Endothelial cell of umbilical vein (primary cell): ENCODE measurements around the gene HUWE1.

ENCODE experiments used
- CTCF ChIP-seq, 2 donors: IDR thresholded peaks; 1 replicate in 1 of 2; 2 replicates in 1 of 2; pipeline ENCODE4 v1.5.1; 2011; ENCODE audit warnings: low read length in 2 of 2, mild to moderate bottlenecking in 2 of 2, moderate library complexity in 2 of 2, control low read depth in 1 of 2, inconsistent platforms in 1 of 2, low read depth in 1 of 2; ENCODE audit not compliant: insufficient read depth in 1 of 2; ENCODE audit errors: extremely low read depth in 1 of 2
- EZH2 ChIP-seq: IDR thresholded peaks from 2 replicates; pipeline ENCODE4 v1.6.1; 2012; ENCODE audit warnings: borderline replicate concordance, low read depth, mild to moderate bottlenecking, moderate library complexity, low read length, inconsistent platforms; ENCODE audit not compliant: severe bottlenecking
- GATA2 ChIP-seq: IDR thresholded peaks from 2 replicates; pipeline ENCODE4 v1.7.0; 2011; ENCODE audit warnings: low read depth, mild to moderate bottlenecking, moderate library complexity, mixed read lengths, low read length; ENCODE audit not compliant: insufficient read length, insufficient read depth

GRCh38 chrX:53584891-53585290 lies 101.6 kb downstream of the HUWE1 start:
- TF ChIP-seq CTCF (IDR thresholded peaks at IDR 0.05; ENCODE audit: extremely low read depth in 1 of 2, insufficient read depth in 1 of 2, low read depth in 1 of 2, low read length in 2 of 2) (no peak), GATA2 (no peak), EZH2 (no peak)
